HEK293 (cell line): ENCODE measurements around the gene PPM1L.

Experiments
- CTCF ChIA-PET: fragments of 350-600 bp; formaldehyde crosslinking; extraction: SDS; loops from one replicate; lab custom pipeline; 2021; ENCODE audit warnings: antibody characterized with exemption; lab: Yijun Ruan, JAX
- POLR2A ChIA-PET: fragments of 300-600 bp; formaldehyde crosslinking; extraction: SDS; loops from one replicate; lab custom pipeline; 2020; ENCODE audit warnings: antibody characterized with exemption, inconsistent platforms; lab: Yijun Ruan, JAX
- H3K27ac ChIP-seq: fragments of 200-500 bp; sonication (Bioruptor generic); 2 replicates; pipeline ENCODE4 v1.5.1; 2014; ENCODE audit warnings: low read depth, low read length, control low read depth, inconsistent platforms; ENCODE audit errors: extremely low read depth
- H3K36me3 ChIP-seq, 2 experiments: fragments of 200-500 bp in 1 of 2; sonication (Bioruptor generic) in 1 of 2; 1 replicate in 1 of 2; 2 replicates in 1 of 2; pipeline ENCODE4 v1.5.1; 2014 to 2017; ENCODE audit warnings: inconsistent platforms in 2 of 2, low read length in 2 of 2; ENCODE audit not compliant: control insufficient read depth in 2 of 2, insufficient read depth in 1 of 2
- H3K4me1 ChIP-seq: fragments of 200-500 bp; sonication (Bioruptor generic); 2 replicates; pipeline ENCODE4 v1.5.1; 2014; ENCODE audit warnings: mild to moderate bottlenecking, low read length, inconsistent platforms; ENCODE audit not compliant: control insufficient read depth, insufficient read depth
- H3K4me3 ChIP-seq: 2 replicates; pipeline ENCODE4 v1.5.1; 2011; ENCODE audit warnings: low read depth, mild to moderate bottlenecking, control low read depth, low read length, moderate library complexity
- H3K9me3 ChIP-seq: fragments of 200-500 bp; sonication (Bioruptor generic); 2 replicates; pipeline ENCODE4 v1.5.1; 2014; ENCODE audit warnings: low read depth, low read length, inconsistent platforms; ENCODE audit not compliant: control insufficient read depth, insufficient read depth
- EGR2 ChIP-seq: fragments of 450-650 bp; formaldehyde crosslinking; IDR thresholded peaks from 2 replicates; pipeline ENCODE4 v1.5.1; 2016; ENCODE audit warnings: low read depth, missing biosample characterization, missing genetic modification characterization
- HOXC10 ChIP-seq: sonication (generic); formaldehyde crosslinking; IDR thresholded peaks from 2 replicates; pipeline ENCODE4 v1.8.1; 2023; ENCODE audit warnings: mild to moderate bottlenecking, missing genetic modification reagents
- MEIS1 ChIP-seq: sonication (generic); formaldehyde crosslinking; IDR thresholded peaks from 2 replicates; pipeline ENCODE4 v1.8.1; 2022; ENCODE audit warnings: missing genetic modification reagents, mild to moderate bottlenecking, borderline replicate concordance
- REPIN1 ChIP-seq: fragments of 450-650 bp; formaldehyde crosslinking; IDR thresholded peaks from 2 replicates; pipeline ENCODE4 v1.5.1; 2017; ENCODE audit warnings: missing biosample characterization, missing genetic modification characterization, low read depth
- ZBTB17 ChIP-seq: fragments of 450-650 bp; formaldehyde crosslinking; IDR thresholded peaks from 2 replicates; pipeline ENCODE4 v1.5.1; 2016; ENCODE audit warnings: missing biosample characterization, missing genetic modification characterization
- ZBTB21 ChIP-seq: fragments of 450-650 bp; formaldehyde crosslinking; IDR thresholded peaks from 2 replicates; pipeline ENCODE4 v1.5.1; 2017; ENCODE audit warnings: missing biosample characterization, missing genetic modification characterization
- ZFHX2 ChIP-seq: fragments of 450-650 bp; formaldehyde crosslinking; conservative IDR thresholded peaks from 2 replicates; pipeline ENCODE4 v1.5.1; 2016; ENCODE audit warnings: missing biosample characterization, missing genetic modification characterization
- ZNF132 ChIP-seq: fragments of 450-650 bp; formaldehyde crosslinking; IDR thresholded peaks from 2 replicates; pipeline ENCODE4 v1.5.1; 2017; ENCODE audit warnings: missing biosample characterization, missing genetic modification characterization, borderline replicate concordance
- ZNF169 ChIP-seq: fragments of 450-650 bp; formaldehyde crosslinking; IDR thresholded peaks from 2 replicates; pipeline ENCODE4 v1.5.1; 2016; ENCODE audit warnings: missing biosample characterization, missing genetic modification characterization
- ZNF521 ChIP-seq: fragments of 450-650 bp; formaldehyde crosslinking; IDR thresholded peaks from 2 replicates; pipeline ENCODE4 v1.5.1; 2017; ENCODE audit warnings: missing biosample characterization, mild to moderate bottlenecking, missing genetic modification characterization
- ZNF530 ChIP-seq: fragments of 450-650 bp; formaldehyde crosslinking; IDR thresholded peaks from 2 replicates; pipeline ENCODE4 v1.5.1; 2016; ENCODE audit warnings: low read depth, missing biosample characterization, missing genetic modification characterization
- ZNF548 ChIP-seq: fragments of 450-650 bp; formaldehyde crosslinking; IDR thresholded peaks from 2 replicates; pipeline ENCODE4 v1.5.1; 2016; ENCODE audit warnings: missing biosample characterization, missing genetic modification characterization
- ZNF558 ChIP-seq: fragments of 450-650 bp; formaldehyde crosslinking; IDR thresholded peaks from 2 replicates; pipeline ENCODE4 v1.5.1; 2016; ENCODE audit warnings: missing biosample characterization, missing genetic modification characterization
- ZNF629 ChIP-seq: fragments of 450-650 bp; formaldehyde crosslinking; IDR thresholded peaks from 2 replicates; pipeline ENCODE4 v1.5.1; 2017; ENCODE audit warnings: missing biosample characterization, missing genetic modification characterization
- ZNF677 ChIP-seq: fragments of 450-650 bp; IDR thresholded peaks from 2 replicates; pipeline ENCODE4 v1.5.0; 2018; ENCODE audit warnings: missing biosample characterization, mild to moderate bottlenecking, missing genetic modification characterization, moderate library complexity
- ZNF830 ChIP-seq: fragments of 450-650 bp; IDR thresholded peaks from 2 replicates; pipeline ENCODE4 v1.5.0; 2018; ENCODE audit warnings: missing biosample characterization, missing genetic modification characterization, low read depth, mild to moderate bottlenecking, moderate library complexity
- TF ChIP-seq, protein P1 (sequence below): fragments of 450-650 bp; formaldehyde crosslinking; IDR thresholded peaks from 2 replicates; pipeline ENCODE4 v1.5.1; 2016; ENCODE audit warnings: missing biosample characterization, missing genetic modification characterization, low read depth
- TF ChIP-seq, protein P2 (sequence below): fragments of 450-650 bp; formaldehyde crosslinking; IDR thresholded peaks from 2 replicates; pipeline ENCODE4 v1.5.1; 2016; ENCODE audit warnings: missing biosample characterization, missing genetic modification characterization
- TF ChIP-seq, protein P3 (sequence below): fragments of 450-650 bp; formaldehyde crosslinking; IDR thresholded peaks from 2 replicates; pipeline ENCODE4 v1.5.1; 2017; ENCODE audit warnings: missing biosample characterization, mild to moderate bottlenecking, missing genetic modification characterization, moderate library complexity

Gene PPM1L

DNA sequence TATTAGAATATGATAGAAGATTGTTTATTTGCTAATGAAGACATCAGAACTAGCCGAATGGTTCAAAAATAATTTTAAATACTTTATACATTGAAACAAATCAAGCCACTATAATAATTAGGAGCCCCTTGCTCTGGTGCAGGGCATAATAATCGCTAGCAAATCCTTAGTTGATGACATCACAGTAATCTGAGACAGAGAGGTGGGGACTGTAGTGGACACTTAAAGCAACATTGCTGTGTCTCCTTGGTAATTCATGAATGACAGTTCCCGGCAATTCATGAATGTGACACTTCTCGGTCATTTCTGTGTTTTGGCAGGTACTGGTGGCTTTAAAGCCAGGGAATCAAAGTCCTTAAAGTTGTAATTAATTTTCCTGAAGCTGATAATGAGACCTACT is 114.3 kb downstream of the PPM1L start:
- no peak overlapping the region for H3K27ac ChIP-seq
- H3K4me3 ChIP-seq, result no peak overlapping the region
- H3K9me3 ChIP-seq, result no peaks in the 10 kb centered on the region
- H3K36me3 ChIP-seq, result no peaks in the 10 kb centered on the region
- TF ChIP-seq ZBTB17 (tag by site-specific recombination) (peak; percentile 88), ZNF629 (tag by site-specific recombination) (peak; percentile 73), ZNF530 (no peak), ZNF558 (tag by site-specific recombination) (0 out of 2 replicates have a peak, but pooled peaks have one; percentile 30)
- TF ChIP-seq, protein P1, sequence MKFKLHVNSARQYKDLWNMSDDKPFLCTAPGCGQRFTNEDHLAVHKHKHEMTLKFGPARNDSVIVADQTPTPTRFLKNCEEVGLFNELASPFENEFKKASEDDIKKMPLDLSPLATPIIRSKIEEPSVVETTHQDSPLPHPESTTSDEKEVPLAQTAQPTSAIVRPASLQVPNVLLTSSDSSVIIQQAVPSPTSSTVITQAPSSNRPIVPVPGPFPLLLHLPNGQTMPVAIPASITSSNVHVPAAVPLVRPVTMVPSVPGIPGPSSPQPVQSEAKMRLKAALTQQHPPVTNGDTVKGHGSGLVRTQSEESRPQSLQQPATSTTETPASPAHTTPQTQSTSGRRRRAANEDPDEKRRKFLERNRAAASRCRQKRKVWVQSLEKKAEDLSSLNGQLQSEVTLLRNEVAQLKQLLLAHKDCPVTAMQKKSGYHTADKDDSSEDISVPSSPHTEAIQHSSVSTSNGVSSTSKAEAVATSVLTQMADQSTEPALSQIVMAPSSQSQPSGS (tag by site-specific recombination), result peak; percentile 94
- ChIA-PET CTCF (interaction anchor here (1.0 kb wide), 1 partner anchor 49 kb away, joined by 7 read pairs; no protein-coding TSS in a partner anchor), POLR2A (no interaction called here)
- H3K4me1 ChIP-seq, result peaks cover 11% of the 10 kb centered on the region

DNA sequence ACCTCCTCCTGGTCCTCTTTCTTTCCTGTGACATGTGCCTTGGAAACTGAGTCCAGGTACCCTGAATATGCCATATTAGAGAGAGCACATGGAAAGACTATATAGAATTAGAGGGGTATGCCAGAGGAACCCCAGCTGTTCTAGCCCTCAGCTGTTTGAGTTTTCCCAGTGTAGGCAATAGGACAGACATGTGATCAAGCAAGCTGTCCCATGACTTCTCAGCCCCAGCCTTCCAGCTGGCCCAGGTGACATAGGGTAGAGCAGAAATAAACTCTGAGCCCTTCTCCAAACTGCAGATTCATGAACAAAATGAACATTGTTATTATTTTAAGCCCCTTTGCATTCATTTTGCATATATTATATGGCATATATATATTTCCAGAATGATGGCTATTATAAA is 118.7 kb downstream of the PPM1L start:
- H3K4me3 ChIP-seq, result no peak overlapping the region
- TF ChIP-seq, protein P2, sequence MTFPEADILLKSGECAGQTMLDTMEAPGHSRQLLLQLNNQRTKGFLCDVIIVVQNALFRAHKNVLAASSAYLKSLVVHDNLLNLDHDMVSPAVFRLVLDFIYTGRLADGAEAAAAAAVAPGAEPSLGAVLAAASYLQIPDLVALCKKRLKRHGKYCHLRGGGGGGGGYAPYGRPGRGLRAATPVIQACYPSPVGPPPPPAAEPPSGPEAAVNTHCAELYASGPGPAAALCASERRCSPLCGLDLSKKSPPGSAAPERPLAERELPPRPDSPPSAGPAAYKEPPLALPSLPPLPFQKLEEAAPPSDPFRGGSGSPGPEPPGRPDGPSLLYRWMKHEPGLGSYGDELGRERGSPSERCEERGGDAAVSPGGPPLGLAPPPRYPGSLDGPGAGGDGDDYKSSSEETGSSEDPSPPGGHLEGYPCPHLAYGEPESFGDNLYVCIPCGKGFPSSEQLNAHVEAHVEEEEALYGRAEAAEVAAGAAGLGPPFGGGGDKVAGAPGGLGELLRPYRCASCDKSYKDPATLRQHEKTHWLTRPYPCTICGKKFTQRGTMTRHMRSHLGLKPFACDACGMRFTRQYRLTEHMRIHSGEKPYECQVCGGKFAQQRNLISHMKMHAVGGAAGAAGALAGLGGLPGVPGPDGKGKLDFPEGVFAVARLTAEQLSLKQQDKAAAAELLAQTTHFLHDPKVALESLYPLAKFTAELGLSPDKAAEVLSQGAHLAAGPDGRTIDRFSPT (tag by site-specific recombination), result no peak
- TF ChIP-seq, protein P3, sequence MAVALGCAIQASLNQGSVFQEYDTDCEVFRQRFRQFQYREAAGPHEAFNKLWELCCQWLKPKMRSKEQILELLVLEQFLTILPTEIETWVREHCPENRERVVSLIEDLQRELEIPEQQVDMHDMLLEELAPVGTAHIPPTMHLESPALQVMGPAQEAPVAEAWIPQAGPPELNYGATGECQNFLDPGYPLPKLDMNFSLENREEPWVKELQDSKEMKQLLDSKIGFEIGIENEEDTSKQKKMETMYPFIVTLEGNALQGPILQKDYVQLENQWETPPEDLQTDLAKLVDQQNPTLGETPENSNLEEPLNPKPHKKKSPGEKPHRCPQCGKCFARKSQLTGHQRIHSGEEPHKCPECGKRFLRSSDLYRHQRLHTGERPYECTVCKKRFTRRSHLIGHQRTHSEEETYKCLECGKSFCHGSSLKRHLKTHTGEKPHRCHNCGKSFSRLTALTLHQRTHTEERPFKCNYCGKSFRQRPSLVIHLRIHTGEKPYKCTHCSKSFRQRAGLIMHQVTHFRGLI (tag by site-specific recombination), result no peak
- TF ChIP-seq HOXC10 (CRISPR knock-in tag) (no peak), MEIS1 (CRISPR knock-in tag) (no peak), ZBTB21 (tag by site-specific recombination) (no peak), ZNF169 (tag by site-specific recombination) (no peak), ZNF548 (tag by site-specific recombination) (no peak), ZNF629 (tag by site-specific recombination) (no peak), REPIN1 (tag by site-specific recombination) (no peak), ZNF830 (tag by site-specific recombination) (no peak), ZNF132 (tag by site-specific recombination) (no peak), ZNF521 (no peak), ZFHX2 (tag by site-specific recombination) (no peak)
- TF ChIP-seq, all 188 proteins: peak for 0
- POLR2A ChIA-PET, result no interaction called here
- H3K27ac ChIP-seq, result no peak overlapping the region
- no peaks in the 10 kb centered on the region for H3K36me3 ChIP-seq
- CTCF ChIA-PET, result no interaction called here
- peaks cover 9% of the 10 kb centered on the region for H3K4me1 ChIP-seq
- H3K9me3 ChIP-seq, result no peaks in the 10 kb centered on the region

DNA sequence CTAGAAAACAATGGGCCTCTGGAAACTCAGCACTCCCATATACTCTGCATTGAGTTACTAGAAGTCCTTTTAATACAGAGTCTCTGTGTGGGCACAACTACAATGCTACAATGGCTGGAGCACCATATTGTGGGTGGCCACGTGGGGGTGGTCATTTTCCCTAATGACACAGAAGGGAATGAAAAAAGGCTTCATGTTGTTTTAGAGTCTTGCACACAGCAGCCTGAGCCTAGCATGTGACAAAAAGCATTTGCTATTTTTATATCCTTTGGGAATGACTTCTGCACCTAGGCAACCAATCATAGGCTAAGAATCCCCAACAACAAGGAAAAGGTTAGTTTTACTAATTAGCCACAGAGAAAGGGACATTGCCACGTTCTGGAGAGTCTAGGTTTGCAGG is 120.6 kb downstream of the PPM1L start:
- H3K4me3 ChIP-seq, result no peak overlapping the region
- no peaks in the 10 kb centered on the region for H3K36me3 ChIP-seq
- H3K4me1 ChIP-seq, result 0 out of 2 replicates have a peak, but pooled peaks cover 2% of the 10 kb centered on the region
- TF ChIP-seq ZNF677 (tag by site-specific recombination) (no peak), EGR2 (tag by site-specific recombination) (peak; percentile 65), ZFHX2 (tag by site-specific recombination) (peak; percentile 84)
- H3K9me3 ChIP-seq, result no peaks in the 10 kb centered on the region
- CTCF ChIA-PET, result no interaction called here
- H3K27ac ChIP-seq, result no peak overlapping the region
- POLR2A ChIA-PET, result no interaction called here
